Chondrocyte (in vitro differentiated cells): ENCODE results near the gene CFAP45. TPM values are rescaled to one million over a fixed set of nuclear protein-coding genes. Genes with fewer than 3 reads are reported as not detected.

Experiments
- DNase-seq: peaks from one replicate; pipeline ENCODE4 v3.0.0; 2021; ENCODE audit warnings: mixed read lengths, low spot score
- H3K27ac Mint-ChIP-seq: one replicate; pipeline ENCODE4 v1.8.0; 2021; ENCODE audit warnings: mild to moderate bottlenecking, moderate library complexity, mixed read lengths; ENCODE audit not compliant: unreplicated experiment
- H3K27me3 Mint-ChIP-seq: 2 replicates; pipeline ENCODE4 v1.8.0; 2021; ENCODE audit warnings: low read depth, mixed read lengths
- H3K36me3 Mint-ChIP-seq: 2 replicates; pipeline ENCODE4 v1.8.0; 2021; ENCODE audit warnings: low read depth, mixed read lengths
- H3K4me1 Mint-ChIP-seq: 2 replicates; pipeline ENCODE4 v1.8.0; 2021; ENCODE audit warnings: low read depth, mild to moderate bottlenecking, mixed read lengths
- H3K4me3 Mint-ChIP-seq: one replicate; pipeline ENCODE4 v1.8.0; 2021; ENCODE audit warnings: mild to moderate bottlenecking, moderate library complexity, mixed read lengths; ENCODE audit not compliant: unreplicated experiment
- H3K9me3 Mint-ChIP-seq: 2 replicates; pipeline ENCODE4 v1.8.0; 2021; ENCODE audit warnings: low read depth, mixed read lengths
- total RNA-seq: library from RNA; stranded (reverse); gene quantifications from 3 replicates; pipeline ENCODE4 v1.2.1, GENCODE V29; 2021
- TF ChIP-seq, protein P1 (sequence below): fragments of 200-600 bp; sonication (generic); IDR thresholded peaks from 2 replicates; pipeline ENCODE4 v1.5.0; 2021; ENCODE audit warnings: antibody characterized with exemption, mild to moderate bottlenecking, moderate library complexity

CFAP45 gene
- total RNA-seq, 1 donor from 2014 or later: 0.37 TPM

GRCh38 chr1:159845751-159846629 lies 54.0 kb downstream of the CFAP45 start:
- Mint-ChIP-seq H3K36me3 (peaks cover 5% of the 10 kb centered on the region), H3K4me1 (peaks cover 13% of the 10 kb centered on the region), H3K27me3 (peaks cover 3% of the 10 kb centered on the region), H3K9me3 (peaks cover 3% of the 10 kb centered on the region), H3K4me3 (no peak overlapping the region), H3K27ac (no peak overlapping the region)
- no peak for DNase-seq
- TF ChIP-seq, protein P1, sequence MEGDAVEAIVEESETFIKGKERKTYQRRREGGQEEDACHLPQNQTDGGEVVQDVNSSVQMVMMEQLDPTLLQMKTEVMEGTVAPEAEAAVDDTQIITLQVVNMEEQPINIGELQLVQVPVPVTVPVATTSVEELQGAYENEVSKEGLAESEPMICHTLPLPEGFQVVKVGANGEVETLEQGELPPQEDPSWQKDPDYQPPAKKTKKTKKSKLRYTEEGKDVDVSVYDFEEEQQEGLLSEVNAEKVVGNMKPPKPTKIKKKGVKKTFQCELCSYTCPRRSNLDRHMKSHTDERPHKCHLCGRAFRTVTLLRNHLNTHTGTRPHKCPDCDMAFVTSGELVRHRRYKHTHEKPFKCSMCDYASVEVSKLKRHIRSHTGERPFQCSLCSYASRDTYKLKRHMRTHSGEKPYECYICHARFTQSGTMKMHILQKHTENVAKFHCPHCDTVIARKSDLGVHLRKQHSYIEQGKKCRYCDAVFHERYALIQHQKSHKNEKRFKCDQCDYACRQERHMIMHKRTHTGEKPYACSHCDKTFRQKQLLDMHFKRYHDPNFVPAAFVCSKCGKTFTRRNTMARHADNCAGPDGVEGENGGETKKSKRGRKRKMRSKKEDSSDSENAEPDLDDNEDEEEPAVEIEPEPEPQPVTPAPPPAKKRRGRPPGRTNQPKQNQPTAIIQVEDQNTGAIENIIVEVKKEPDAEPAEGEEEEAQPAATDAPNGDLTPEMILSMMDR: no peak

DNA sequence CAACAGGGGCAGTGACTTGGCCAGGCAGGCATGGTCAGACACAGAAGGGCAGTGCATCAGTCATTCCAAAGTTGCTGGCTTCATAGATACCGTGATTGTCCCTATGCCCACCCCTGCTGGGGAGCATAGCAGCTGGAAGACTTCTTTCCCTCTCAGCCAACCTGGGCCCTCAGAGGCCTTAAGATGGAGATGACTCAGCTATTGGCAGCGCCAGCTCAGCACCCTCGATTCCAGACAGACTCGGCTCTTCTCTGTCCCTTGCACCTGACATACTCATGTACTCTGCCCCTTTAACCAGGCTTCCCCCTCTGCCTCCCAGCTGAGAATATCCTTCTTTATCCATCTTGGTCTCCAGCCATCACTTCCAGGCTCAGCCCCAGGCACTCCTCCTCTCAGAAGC lies 56.5 kb downstream of the CFAP45 start:
- TF ChIP-seq, protein P1: no peak
- Mint-ChIP-seq H3K36me3 (peaks cover 7% of the 10 kb centered on the region), H3K27me3 (peaks cover 3% of the 10 kb centered on the region), H3K27ac (no peak overlapping the region), H3K4me3 (no peak overlapping the region), H3K4me1 (no peaks in the 10 kb centered on the region), H3K9me3 (no peaks in the 10 kb centered on the region)
- no peak for DNase-seq

DNA sequence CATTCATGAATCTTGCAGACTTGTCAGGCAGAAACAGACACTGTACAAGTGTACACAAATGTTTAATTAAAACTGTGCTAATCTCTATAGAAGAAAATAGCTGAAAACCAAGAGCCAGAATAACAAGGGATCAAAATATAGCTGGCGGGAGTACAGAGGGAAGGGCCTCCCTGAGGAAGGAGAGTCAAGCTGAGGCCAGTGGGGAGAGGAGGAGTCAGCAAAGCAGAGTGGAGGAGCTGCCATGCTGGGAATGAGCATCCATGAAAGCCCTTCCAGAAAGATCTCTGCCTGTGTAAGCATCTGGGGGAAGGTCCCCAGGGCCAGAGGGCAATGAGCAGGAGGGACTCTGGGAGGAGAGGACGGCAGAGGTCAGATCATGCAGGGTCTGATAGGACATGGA lies 58.2 kb downstream of the CFAP45 start:
- DNase-seq: no peak
- Mint-ChIP-seq H3K27ac (no peak overlapping the region), H3K9me3 (no peaks in the 10 kb centered on the region), H3K36me3 (peaks cover 7% of the 10 kb centered on the region), H3K27me3 (peaks cover 3% of the 10 kb centered on the region), H3K4me1 (no peaks in the 10 kb centered on the region), H3K4me3 (no peak overlapping the region)
- TF ChIP-seq, protein P1: no peak

DNA sequence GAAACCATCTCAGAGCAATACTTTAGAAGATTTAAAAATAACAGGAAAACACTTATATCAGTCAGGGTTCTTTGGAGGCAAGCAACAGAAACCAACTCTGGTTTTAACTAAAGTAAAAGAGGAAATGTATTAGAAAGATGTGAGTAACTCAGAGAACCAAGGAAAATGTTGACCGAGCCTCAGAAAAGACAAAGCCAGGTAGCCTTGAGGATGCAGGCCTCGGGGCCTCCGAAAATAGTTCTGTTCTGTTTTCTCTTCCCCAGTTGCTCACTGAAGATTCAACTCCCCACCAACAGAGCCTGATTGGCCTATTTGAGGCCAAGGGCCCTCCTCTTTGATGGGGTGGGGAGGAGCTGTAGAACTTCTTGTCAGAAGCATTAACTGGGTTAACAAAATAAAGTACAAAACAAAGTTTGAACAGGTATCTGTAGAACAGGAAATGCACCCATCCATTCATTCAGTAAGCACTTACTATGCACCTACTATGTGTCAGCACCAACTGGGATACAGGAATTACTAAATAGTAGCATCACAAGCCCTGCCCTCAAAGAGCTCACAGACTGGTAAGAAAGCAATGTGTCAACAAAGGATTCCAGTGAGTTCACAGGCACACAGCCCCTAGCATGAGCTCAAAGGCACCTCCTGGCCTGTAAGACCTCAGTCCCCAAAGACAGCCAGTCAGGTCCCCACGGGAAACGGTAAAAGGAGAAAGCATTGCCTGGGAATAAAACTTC lies 60.7 kb downstream of the CFAP45 start:
- Mint-ChIP-seq H3K4me3 (no peak overlapping the region), H3K36me3 (peaks cover 14% of the 10 kb centered on the region), H3K9me3 (no peaks in the 10 kb centered on the region), H3K4me1 (no peaks in the 10 kb centered on the region), H3K27me3 (no peaks in the 10 kb centered on the region), H3K27ac (no peak overlapping the region)
- TF ChIP-seq, protein P1: no peak
- DNase-seq: no peak

- H3K9me3 Mint-ChIP-seq: no peaks in the 10 kb centered on the region
- H3K4me1 Mint-ChIP-seq: no peaks in the 10 kb centered on the region
- H3K27me3 Mint-ChIP-seq: no peaks in the 10 kb centered on the region
- DNase-seq: no peak
- peaks cover 14% of the 10 kb centered on the region for H3K36me3 Mint-ChIP-seq
- TF ChIP-seq, protein P1: no peak
- H3K4me3 Mint-ChIP-seq: no peak overlapping the region
- H3K27ac Mint-ChIP-seq: no peak overlapping the region
Observed at GRCh38 chr1:159838715-159839114, 61.2 kb downstream of the CFAP45 start.
